Measurements from ENCODE around the gene GRID1.

GRID1 gene

DNA sequence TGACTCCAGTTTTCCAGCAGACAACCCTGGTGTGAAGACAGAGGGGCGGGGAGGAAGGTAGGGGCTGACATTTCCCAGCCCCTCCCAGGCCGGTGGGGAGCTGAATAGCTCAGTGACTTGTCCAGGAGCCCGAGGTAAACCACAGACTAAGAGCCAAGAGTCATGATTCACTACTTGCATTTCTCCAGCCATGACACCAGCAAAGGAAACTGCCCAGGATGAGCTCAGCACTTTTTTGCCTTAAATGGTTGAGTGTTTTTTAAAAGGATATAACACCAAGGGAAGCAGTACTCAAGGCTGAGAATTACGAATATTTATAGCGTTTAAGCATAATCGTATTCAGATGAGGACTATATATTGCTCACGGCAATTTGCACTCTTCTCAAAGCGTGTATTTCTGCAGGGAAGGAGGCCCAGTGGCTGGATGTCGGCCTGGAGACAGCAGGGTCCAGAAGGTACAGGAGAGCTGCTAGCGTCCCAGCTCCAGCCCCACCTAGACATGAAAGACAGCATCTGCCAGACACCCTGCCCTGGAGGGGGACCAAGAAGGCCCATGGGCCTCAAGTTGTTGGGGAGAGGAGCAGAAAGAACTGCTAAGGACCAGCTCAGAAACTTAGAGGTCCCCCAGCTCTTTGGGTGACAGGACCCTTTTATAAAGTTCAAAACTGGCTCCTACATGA lies 141.4 kb downstream of the GRID1 start:
- no peak for DNase-seq

GRCh38 chr10:86224354-86225102 lies 142.1 kb downstream of the GRID1 start:
- DNase-seq, result no peak

DNA sequence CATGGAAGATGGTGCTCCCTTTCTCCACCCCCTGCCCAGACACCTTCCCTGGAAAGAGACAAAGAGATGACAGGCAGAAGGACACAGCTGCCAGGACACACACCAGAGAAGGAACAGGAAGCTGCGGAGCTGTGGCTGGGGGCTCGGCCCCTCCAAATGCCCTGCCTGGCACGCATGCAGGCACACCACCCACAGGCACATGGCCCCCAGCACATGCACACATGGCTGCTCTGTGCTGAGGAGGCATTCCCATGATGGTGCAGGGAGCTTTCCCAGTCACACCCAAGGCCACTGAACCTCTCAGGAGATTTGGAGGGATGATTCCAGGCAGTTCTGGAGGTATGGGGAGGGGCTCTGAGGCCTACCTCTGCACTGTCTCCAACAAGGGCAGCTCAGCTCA lies 143.3 kb downstream of the GRID1 start:
- no peak for DNase-seq

- no peak for DNase-seq
Observed at GRCh38 chr10:86222687-86223086, 143.9 kb downstream of the GRID1 start.

DNA sequence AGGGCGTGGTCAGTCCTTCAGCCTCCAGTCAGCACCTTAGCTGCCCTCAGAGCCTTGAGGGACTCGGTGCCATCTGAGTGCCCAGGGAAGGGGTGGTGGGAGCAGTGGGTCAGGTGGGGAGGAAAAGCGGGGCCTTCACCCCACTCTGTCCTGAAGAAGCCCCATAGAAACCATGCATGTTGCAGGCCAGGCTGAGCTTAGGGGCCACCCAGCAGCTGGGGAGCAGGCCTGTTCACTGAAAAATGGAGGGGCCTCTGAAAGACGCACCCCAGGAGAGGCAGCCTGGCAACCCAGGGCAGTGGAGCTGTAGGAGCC lies 144.3 kb downstream of the GRID1 start:
- DNase-seq, result no peak

DNA sequence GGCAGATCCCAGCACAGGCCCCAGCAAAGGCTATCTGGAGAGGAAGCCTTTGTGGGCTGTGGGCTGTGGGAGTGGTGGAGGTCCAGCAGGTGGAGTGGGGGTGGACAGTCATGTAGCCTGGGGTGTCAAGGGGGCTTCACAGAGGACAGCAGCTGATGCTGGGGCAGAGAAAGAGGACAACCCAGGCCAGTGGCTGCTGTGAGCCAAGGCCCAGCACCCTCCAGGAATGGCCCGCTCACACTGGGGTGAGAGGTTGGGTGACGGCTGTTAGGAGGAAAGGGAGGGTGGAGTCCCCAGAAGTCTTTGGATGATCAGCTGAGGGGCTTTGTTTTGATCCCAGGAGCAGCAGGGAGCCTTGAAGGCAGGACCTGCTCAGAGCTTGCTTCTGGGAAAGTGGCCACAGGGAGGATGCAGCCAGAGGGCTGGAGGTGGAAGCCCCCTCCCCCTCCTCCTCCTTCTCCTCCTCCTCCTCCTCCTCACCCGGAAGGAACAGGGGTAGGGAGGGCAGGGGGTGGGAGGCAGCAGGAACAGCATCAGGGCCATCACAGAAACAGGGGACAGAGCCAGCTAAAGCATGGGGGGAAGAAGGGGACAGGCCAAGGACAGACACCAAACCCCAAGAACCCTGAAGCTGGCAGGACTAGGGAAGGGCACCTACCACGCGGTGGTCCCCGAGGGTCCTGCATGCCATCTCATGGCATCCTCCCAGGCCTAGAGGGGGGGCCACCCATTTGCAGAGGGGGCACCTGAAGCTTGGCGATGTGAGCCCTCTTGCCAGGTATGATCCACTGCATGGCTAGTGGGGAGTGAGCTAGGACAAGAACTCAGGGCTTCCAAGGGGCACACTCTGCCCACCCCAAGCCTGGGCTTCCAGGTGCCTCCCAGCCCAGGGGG lies 144.9 kb downstream of the GRID1 start:
- no peak for DNase-seq

GRCh38 chr10:86220626-86221025 lies 146.0 kb downstream of the GRID1 start:
- DNase-seq, result no peak

- no peak for DNase-seq
Observed at GRCh38 chr10:86219271-86219670, 147.3 kb downstream of the GRID1 start.

DNA sequence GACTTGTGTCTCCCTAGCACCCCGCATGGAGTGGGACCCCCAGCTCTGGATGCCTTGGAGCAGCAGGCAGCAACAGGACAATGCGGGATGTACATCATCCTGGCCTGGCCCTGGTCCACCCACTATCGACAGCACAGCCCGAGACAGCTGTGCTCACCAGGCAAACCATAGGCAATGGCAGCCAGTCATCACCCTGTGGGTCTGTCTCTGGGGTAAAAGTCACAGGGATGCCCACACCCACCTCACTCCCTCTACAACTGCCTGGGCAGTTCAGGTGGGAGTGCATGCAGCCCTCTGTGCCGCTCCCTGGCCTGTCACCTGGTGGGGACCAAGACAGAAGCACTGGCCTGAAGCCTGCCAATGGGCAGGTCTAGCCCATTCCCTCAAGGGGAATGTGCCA lies 147.8 kb downstream of the GRID1 start:
- DNase-seq, result no peak

DNA sequence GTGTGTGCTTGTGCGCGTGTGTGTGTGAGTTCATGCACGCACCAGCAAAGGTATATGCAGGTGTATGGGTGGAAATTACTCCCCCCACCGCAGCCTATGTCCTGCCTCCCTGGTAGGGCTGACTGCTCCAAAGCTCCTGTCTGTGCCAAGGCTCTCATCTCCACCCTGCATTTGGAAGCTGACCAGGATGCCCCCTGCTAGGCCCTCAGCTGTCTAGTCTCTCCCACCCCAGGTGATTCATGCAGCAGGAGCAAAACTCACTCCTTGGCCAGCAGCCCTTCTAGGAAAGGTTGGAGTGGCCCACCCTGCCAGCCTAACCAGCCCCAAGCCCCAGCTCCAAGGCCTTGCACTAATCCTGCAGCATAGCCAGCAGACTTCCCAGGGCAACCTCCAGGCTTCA lies 148.4 kb downstream of the GRID1 start:
- DNase-seq, result no peak

- DNase-seq, result no peak
Observed at GRCh38 chr10:86217371-86218080, 149.1 kb downstream of the GRID1 start.

GRCh38 chr10:86216886-86217285 lies 149.7 kb downstream of the GRID1 start:
- no peak for DNase-seq

DNA sequence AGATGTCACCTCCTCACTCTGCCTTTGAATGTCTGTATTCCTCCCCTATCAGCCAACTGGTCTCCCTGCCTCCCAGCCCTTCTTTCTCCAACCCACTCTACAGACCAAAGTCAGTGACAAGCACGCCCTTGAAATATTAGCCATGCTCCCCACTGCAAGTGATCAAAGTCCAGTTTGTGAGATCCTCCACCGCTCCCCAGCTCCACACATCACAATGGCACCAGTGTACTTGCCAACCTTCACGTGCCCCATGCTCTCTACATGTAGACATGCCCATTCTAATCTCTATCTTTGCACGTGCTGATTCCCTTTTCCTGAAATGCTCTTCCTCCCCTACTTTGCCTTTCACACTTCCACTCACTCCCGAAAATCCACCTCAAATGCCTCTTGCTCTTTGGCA lies 150.9 kb downstream of the GRID1 start:
- no peak for DNase-seq

GRCh38 chr10:86215046-86215445 lies 151.5 kb downstream of the GRID1 start:
- DNase-seq, result no peak

DNA sequence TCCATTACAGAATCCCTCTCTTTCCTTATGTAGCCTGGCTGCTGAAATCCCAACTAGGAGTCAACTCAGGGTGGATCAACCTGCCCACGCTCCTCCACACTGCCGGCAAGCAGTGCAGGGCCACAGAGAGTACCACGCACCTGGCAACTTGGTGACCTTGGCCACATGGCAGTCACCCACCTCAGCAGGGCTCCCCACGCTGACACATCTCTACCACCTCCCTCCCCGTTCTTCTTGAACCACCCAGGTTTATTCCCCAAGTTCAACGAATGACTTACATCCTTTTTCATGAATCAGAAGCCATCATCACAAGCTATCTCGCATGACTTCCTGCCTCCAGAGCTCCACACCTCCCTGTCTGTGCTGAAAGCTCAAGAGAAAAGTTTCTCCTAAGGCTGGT lies 153.4 kb downstream of the GRID1 start:
- no peak for DNase-seq

- DNase-seq, result no peak
Observed at GRCh38 chr10:86212391-86212700, 154.2 kb downstream of the GRID1 start.

GRCh38 chr10:86211691-86212390 lies 154.8 kb downstream of the GRID1 start:
- DNase-seq, result no peak

- no peak for DNase-seq
Observed at GRCh38 chr10:86210416-86210815, 156.2 kb downstream of the GRID1 start.

GRCh38 chr10:86209726-86210125 lies 156.9 kb downstream of the GRID1 start:
- no peak for DNase-seq

- DNase-seq, result no peak
Observed at GRCh38 chr10:86207226-86207625, 159.4 kb downstream of the GRID1 start.

- no peak for DNase-seq
Observed at GRCh38 chr10:86206240-86206579, 160.4 kb downstream of the GRID1 start.

- DNase-seq, result no peak
Observed at GRCh38 chr10:86205306-86206239, 161.0 kb downstream of the GRID1 start.
